HG03097 (cell line): Measurements from ENCODE around the gene HAVCR2.
"Not testable (repeated sequence)": the region's sequence is repeated elsewhere in the genome, so short reads cannot be mapped to it uniquely, and the experiment has no call there.

ENCODE experiments used
- ATAC-seq: cut with Tn5 transposase; IDR thresholded peaks from one replicate; pipeline ENCODE4 v1.9.1; 2021; ENCODE audit not compliant: unreplicated experiment, low FRiP score

Gene HAVCR2

GRCh38 chr5:157100140-157100679, 8.6 kb downstream of the HAVCR2 start:
- ATAC-seq: no peak

DNA sequence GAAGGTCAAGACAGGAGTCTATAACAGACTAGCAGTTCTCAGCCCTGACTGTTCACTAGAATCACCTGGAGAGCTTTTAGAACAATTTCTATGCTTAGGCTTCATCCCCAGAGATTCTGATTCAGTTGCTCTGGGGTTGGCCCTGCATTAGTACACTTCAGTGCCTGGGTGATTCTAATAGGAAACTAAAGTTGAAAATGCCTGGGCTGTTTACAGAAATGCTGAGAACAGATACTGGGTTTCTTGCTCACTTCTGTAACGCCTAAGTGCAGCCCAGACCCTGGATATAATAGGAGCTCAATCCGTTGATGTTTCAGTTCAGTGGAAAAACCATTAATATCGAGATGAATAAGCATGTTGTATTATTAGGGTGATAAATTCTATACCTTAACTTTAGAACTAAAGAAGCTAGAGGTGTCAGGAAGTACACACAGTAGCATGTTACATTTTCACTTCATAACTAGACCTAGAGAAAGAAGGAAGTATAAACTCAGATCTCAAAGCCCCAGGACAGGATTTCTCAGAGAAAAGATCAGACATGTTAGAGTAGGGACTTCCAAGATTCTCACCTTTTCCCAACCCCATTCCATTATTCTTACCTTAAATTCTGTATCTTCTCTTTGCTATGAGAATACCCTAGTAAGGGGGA, 20.4 kb downstream of the HAVCR2 start:
- no peak for ATAC-seq

DNA sequence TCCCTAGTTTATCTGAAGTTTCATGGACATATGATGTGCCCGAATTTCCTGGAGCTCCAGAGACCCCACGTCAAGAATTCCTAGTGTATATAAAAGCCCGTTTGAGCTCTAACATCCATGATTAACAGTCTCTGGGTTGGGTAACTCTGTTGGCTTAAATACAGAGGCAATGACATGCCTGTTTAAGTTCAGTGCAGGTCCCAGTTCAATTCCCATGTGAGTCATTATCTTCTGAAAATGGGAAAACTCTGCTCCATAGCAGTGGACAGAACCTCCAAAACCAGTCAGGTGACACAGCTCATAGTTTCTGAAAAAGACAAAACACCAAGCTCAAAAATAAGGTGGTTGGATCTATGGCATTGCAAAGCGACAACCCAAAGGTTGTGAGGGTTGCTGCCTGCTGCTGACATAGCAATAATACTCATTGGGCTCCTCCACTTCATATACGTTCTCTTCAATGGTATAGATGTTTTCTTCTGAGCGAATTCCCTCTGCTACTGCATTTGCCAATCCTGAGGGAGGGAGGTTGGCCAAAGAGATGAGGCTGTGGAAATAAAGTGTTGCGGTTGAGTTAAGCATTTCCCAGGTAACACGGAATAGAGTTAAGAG, 22.0 kb downstream of the HAVCR2 start:
- ATAC-seq: no peak

GRCh38 chr5:157085930-157086329, 22.9 kb downstream of the HAVCR2 start:
- no peak for ATAC-seq

GRCh38 chr5:157080286-157080685, 28.6 kb downstream of the HAVCR2 start:
- no peak for ATAC-seq

DNA sequence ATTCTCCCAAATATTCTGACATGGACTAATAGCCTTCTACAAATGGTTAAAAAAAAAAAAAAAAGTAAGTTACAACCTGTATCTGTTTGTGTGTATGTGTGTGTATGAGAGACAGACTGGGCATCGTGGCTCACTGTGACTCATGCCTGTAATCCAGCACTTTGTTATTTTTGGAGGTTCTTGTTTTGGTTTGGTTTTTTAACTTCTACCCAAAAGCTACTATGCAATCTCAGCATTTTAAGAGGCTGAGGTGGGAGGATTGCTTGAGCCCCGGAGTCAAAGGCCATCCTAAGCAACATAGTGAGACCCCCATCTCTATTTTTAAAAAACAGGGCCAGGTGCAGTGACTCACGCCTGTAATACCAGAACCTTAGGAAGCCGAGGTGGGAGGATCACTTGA, 32.3 kb downstream of the HAVCR2 start:
- ATAC-seq: no peak

DNA sequence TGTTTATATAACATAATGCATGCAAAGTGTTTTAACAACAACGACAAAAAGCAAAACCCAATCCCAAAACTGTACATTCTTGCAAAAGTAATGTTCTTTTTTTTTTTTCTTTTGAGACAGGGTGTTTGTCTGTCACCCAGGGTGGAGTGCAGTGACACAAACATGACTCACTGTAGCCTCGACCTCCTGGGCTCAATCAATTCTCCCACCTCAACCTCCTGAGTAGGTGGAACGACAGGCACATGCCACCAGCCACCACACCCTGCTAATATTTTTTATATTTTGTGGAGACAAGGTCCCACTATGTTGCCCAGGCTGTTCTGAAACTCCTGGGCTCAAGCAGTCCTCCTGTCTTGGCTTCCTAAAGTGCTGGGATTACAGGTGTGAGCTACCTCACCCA, 36.3 kb downstream of the HAVCR2 start:
- ATAC-seq: no peak

GRCh38 chr5:157069949-157070348, 38.9 kb downstream of the HAVCR2 start:
- no peak for ATAC-seq

GRCh38 chr5:157068785-157069184, 40.1 kb downstream of the HAVCR2 start:
- no peak for ATAC-seq

- ATAC-seq: no peak
These were observed 40.5 kb downstream of the HAVCR2 start for GRCh38 chr5:157068339-157068738.

- no peak for ATAC-seq
These were observed 41.8 kb downstream of the HAVCR2 start for GRCh38 chr5:157067005-157067404.

- ATAC-seq: no peak
These were observed 42.8 kb downstream of the HAVCR2 start for GRCh38 chr5:157066080-157066479.

DNA sequence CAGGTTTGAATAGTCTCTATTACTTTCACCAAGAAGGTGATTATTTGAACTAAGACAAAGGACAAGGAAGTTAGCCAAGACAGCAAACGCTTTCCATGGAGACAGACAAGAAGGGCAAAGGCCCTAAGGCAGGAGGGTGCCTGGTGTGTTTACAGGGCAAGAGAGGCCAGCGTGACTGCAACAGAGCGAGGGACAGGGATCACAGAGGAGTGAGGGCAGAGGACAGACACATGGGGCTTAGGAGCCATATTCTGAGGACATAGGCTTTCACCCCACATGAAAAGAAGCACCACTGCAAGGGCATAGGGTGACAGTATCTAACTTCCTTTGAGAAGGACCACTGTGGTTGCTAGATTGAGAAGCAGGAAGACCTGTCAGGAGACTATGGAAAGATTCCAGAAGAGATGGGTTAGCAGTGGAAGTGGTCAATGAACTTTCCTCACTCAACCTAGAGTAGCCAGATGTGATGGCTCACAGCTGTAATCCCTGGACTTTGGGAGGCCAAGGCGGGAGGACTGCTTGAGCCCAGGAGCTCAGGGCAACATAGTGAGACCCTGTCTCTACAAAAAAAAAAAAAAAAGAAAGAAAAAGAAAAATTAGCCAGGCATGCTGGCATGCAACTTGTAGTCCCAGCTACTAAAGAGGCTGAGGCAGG, 44.9 kb downstream of the HAVCR2 start:
- no peak for ATAC-seq

DNA sequence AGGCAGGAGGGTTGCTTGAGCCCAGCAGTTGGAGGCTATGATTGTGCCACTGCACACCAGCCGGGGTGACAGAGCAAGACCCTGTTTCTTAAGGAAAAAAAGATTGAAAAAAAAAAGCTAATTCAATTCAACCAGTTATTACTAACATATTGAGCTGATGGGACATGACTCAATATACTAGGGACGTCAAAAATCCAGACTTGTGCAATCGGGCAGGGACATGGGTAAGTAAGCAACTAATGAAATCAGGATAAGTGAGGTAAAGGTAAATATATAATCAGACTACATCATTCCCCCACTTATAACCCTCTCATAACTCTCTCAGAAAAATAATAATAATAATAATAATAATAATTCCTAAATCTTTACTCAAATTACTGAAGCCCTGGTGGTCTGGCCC, 49.0 kb downstream of the HAVCR2 start:
- ATAC-seq: no peak

DNA sequence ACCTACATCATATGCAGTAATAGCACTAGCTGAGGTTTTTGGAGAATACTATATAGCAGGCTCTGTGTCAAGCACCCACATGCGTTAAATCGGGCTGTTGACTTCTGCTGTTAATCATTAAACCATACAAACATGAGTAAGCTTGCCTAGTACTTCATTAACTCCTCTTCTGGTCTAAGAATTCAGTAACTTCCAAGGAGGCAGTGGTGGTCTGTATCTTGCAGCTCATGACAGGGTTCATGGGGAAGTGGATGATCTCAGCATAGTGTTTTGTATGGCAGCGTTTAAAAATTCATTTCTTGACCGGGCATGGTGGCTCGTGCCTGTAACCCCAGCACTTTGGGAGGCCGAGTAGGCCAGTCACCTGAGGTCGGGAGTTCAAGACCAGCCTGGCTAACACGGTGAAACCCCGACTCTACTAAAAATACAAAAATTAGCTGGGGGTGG, 49.7 kb downstream of the HAVCR2 start, which contains the start of gene HAVCR1:
HAVCR1 (minus strand) TSS at position 24 of the 447 bp plus-strand sequence. CDS start 1,173 bp downstream, outside the sequence.
- ATAC-seq: peak; percentile 67

DNA sequence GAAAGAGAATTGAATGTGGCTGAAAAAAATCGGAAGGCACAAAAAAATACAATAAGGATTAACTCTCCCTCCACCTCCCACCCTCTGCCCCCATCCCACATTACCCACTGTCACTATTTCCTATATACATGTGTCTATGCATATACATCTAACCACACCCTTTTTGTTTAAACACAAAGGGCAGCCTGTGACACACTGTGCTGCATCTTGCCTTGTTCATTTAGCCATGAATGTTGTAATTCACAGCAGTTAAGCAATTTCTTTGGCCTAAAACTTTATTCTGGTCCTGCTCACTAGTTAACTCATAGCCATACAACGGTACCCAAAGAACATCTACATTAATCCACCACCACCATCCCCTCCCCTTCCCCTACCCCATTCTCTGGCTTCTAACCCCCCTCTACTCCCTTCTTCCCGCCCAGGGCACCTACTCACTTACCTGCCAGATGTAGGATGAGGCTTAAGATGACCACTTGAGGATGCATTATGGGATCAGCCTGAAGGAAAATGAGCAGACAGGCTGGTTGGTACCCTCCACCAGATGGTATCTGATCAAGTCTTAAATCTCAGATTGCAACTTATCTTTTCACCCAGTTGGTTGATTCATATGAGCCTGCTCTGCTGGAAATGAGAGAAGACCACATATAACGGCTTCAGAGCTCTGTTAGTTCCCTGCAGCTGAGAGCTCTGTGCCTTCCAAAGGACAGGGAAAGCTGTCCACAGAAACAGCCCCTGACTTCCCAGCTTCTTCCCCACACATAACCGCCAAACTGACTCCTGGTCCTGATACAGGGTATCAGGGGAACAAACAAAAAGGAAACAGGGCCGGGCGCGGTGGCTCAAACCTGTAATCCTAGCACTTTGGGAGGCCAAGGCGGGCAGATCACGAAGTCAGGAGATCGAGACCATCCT, 51.1 kb downstream of the HAVCR2 start:
- ATAC-seq: no peak

GRCh38 chr5:157056848-157057247, 52.0 kb downstream of the HAVCR2 start:
- ATAC-seq: not testable (repeated sequence)

GRCh38 chr5:157051604-157052245, 57.1 kb downstream of the HAVCR2 start:
- no peak for ATAC-seq

GRCh38 chr5:157050050-157050449, 58.8 kb downstream of the HAVCR2 start:
- no peak for ATAC-seq

- ATAC-seq: no peak
These were observed 59.2 kb downstream of the HAVCR2 start for GRCh38 chr5:157049605-157050004.
